Brain microvascular endothelial cell (primary cell): Measurements from ENCODE around the gene TOR1A.

ENCODE experiments used
- DNase-seq: peaks from one replicate; pipeline ENCODE4 v3.0.0-alpha.2; 2020
- H3K27ac ChIP-seq: fragments of 250-450 bp; sonication (Bioruptor Pico); 2 replicates; pipeline ENCODE4 v1.5.1; 2020; ENCODE audit warnings: mild to moderate bottlenecking, moderate library complexity
- H3K27me3 ChIP-seq: fragments of 250-450 bp; sonication (Bioruptor Pico); replicated peaks from 2 replicates; pipeline ENCODE4 v1.5.1; 2020; ENCODE audit warnings: mild to moderate bottlenecking
- H3K36me3 ChIP-seq: fragments of 250-450 bp; sonication (Bioruptor Pico); replicated peaks from 2 replicates; pipeline ENCODE4 v1.5.1; 2020; ENCODE audit warnings: mild to moderate bottlenecking
- H3K4me3 ChIP-seq: 2 replicates; pipeline ENCODE4 v1.5.1; 2011; ENCODE audit warnings: low read depth, mild to moderate bottlenecking, control low read depth, low read length, moderate library complexity
- in situ Hi-C: cut with HindIII; loops from 2 replicates; pipeline ENCODE4 v1.10.0; 2017; ENCODE audit warnings: low sequenced_read_pairs, low pct_ligation_motif_present
- TF ChIP-seq, protein P1 (sequence below): IDR thresholded peaks from 2 replicates; pipeline ENCODE4 v1.5.1; 2011; ENCODE audit warnings: low read depth, mild to moderate bottlenecking, moderate library complexity, low read length, control low read depth, inconsistent platforms; ENCODE audit errors: missing control alignments

The TOR1A gene

DNA sequence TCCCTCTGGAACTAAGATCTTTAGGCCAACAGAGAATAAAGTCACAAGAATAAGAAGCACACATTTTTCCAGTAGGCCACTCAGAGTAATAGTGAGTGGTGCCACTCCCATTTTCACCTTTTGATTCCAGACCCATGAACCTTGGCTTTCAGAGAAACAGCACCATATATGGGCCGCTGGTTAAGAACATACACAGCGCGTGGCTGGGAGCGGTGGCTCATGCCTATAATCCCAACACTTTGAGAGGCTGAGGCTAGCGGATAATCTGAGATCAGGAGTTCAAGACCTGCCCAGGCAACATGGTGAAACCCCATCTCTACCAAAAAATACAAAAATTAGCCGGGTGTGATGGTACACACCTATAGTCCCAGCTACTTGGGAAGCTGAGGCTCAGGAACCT, 55.5 kb downstream of the TOR1A start:
- Histone ChIP-seq H3K27me3 (no peaks in the 10 kb centered on the region), H3K36me3 (no peaks in the 10 kb centered on the region), H3K27ac (no peak overlapping the region), H3K4me3 (no peak overlapping the region)
- in situ Hi-C loops: no loop called here
- no peak for DNase-seq
- TF ChIP-seq, protein P1, sequence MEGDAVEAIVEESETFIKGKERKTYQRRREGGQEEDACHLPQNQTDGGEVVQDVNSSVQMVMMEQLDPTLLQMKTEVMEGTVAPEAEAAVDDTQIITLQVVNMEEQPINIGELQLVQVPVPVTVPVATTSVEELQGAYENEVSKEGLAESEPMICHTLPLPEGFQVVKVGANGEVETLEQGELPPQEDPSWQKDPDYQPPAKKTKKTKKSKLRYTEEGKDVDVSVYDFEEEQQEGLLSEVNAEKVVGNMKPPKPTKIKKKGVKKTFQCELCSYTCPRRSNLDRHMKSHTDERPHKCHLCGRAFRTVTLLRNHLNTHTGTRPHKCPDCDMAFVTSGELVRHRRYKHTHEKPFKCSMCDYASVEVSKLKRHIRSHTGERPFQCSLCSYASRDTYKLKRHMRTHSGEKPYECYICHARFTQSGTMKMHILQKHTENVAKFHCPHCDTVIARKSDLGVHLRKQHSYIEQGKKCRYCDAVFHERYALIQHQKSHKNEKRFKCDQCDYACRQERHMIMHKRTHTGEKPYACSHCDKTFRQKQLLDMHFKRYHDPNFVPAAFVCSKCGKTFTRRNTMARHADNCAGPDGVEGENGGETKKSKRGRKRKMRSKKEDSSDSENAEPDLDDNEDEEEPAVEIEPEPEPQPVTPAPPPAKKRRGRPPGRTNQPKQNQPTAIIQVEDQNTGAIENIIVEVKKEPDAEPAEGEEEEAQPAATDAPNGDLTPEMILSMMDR: no peak

DNA sequence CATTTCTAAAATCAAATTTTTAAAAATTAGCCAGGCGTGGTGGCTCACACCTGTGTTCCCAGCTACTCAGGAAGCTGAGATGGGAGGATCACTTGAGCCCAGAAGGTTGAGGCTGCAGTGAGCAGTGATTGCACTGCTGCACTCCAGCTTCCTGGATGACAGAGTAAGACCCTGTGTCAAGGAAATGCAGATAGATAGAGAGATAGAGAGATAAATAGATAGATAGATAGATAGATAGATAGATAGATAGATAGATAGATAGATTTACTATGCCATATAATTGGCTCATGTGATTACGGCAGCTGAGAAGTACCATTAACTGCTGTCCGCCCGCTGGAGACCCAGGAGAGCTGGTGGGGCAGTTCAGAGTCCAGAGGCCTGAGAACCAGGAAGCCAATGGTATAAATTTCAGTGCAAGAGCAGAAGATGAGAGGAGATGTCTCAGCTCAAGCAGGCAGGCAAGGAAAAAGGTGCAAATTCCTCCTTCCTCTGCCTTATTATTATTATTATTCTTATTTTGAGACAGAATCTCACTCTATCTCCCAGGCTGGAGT, 58.1 kb downstream of the TOR1A start:
- Histone ChIP-seq H3K4me3 (no peak overlapping the region), H3K36me3 (no peaks in the 10 kb centered on the region), H3K27ac (no peak overlapping the region), H3K27me3 (no peaks in the 10 kb centered on the region)
- no peak for DNase-seq
- TF ChIP-seq, protein P1: no peak
- in situ Hi-C loops: no loop called here

DNA sequence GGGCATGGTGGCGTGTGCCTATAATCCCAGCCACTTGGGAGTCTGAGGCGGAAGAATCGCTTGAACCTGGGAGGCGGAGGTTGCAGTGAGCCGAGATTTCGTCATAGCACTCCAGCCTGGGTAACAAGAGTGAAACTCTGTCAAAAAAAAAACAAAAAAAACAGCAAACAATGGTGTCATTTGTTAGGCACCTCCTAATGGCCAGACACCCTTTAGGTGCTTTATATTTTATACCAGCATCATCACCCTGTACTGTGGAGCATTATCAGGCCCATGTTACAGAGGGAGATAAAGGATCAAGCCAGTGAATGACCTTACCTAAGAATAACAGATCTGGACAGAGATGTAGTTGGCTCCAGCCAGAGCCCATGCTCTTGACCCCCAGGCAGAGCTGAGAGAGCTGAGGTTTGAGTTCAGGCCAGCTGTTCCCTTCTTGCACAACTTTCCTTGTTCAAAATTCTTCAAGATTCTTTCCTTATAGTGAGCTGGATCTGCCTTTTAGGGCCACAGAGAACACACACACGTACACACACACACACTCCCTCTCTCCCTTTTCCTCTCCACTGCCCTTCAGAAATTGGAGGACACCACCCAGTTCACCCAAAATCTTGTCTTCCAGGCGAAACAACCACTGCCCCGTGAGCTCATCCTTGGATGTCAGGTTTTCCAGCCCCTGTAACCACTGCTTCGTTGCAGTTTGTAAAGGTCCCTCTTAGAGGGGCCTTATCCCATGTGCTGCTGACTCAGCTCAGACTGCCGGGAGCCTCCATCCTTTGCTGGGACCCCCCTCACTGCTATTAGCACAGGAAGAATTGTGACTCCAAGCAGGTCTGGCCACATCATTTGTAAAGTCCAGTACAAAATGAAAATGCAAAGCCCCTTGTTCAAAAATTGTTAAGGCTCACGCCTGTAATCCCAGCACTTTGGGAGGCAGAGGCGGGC, 60.7 kb downstream of the TOR1A start:
- TF ChIP-seq, protein P1: no peak
- in situ Hi-C loops: no loop called here
- no peaks in the 10 kb centered on the region for H3K36me3 ChIP-seq
- H3K27me3 ChIP-seq: no peaks in the 10 kb centered on the region
- DNase-seq: peak; percentile 40
- H3K27ac ChIP-seq: peak overlapping the region; percentile 92
- no peak overlapping the region for H3K4me3 ChIP-seq
